GM12875 (cell line): ENCODE results near the gene MLKL.

Experiments
- H3K4me3 ChIP-seq: one replicate; pipeline ENCODE4 v1.5.1; 2011; ENCODE audit warnings: low read depth, low read length, control low read depth
- TF ChIP-seq, protein P1 (sequence below): IDR thresholded peaks from 2 replicates; pipeline ENCODE4 v1.5.1; 2011; ENCODE audit warnings: low read depth, mild to moderate bottlenecking, control low read depth, inconsistent platforms, low read length, moderate library complexity, borderline replicate concordance; ENCODE audit not compliant: insufficient read depth

MLKL gene

DNA sequence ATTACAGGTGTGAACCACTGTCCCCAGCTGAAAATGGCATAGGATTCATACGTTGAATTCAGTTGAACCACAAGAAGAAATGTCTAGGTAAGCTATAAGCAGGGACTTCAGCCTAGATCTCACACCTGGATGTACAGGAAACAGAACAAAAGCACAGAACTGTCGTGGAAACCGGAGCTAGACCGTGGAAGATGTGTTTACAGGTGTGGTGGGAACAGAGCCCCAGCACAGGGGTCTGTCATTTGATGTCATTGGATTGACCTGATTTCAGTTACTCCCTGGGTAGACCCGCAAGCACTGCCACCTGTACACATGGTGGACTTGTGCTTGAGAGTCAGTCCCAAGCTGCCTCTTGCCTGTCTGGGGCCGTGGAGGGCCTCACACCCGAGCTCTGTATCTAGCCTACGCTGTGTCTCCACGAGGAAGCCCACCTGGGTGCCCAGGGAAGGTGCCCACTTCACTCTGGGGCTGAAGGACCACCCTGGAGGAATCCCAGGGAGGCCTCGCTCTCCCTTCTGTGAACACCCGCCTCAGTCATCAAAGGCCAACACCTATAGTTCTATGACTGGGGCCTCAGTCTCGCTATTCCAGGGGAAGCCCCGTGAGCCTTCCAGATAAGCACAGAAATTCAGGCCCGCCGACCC is 32.2 kb upstream of the MLKL start:
- H3K4me3 ChIP-seq: no peak overlapping the region

DNA sequence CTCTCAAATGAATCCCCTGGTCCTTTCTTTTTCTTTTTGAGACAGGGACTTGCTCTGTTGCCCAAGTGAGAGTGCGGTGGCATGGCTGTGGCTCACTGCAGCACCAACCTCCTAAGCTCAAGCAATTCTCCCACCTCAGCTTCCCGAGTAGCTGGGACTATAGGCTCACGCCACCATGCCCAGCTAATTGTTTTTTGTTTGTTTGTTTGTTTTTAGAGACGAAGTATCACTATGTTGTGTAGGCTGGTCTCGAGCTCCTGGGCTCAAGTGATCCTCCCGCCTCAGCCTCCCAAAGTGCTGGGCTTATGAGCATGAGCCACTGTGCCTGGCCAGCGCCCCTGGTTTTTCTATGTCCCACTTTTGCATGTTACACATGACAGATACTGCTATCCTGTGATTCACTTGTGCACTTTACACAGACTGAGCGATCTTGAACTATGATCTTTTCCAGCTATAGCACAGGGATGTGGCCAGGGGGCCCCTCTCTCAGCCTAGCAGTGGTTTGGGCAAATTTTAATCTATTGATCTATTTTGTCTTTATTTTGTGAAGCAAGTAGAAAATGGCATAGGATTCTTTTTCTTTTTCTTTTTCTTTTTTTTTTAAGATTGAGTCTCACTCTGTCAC is 31.3 kb upstream of the MLKL start:
- TF ChIP-seq, protein P1, sequence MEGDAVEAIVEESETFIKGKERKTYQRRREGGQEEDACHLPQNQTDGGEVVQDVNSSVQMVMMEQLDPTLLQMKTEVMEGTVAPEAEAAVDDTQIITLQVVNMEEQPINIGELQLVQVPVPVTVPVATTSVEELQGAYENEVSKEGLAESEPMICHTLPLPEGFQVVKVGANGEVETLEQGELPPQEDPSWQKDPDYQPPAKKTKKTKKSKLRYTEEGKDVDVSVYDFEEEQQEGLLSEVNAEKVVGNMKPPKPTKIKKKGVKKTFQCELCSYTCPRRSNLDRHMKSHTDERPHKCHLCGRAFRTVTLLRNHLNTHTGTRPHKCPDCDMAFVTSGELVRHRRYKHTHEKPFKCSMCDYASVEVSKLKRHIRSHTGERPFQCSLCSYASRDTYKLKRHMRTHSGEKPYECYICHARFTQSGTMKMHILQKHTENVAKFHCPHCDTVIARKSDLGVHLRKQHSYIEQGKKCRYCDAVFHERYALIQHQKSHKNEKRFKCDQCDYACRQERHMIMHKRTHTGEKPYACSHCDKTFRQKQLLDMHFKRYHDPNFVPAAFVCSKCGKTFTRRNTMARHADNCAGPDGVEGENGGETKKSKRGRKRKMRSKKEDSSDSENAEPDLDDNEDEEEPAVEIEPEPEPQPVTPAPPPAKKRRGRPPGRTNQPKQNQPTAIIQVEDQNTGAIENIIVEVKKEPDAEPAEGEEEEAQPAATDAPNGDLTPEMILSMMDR: no peak
- no peak overlapping the region for H3K4me3 ChIP-seq

More for the DNA sequence above, 32.2 kb upstream of the MLKL start:
- TF ChIP-seq, protein P1: no peak

DNA sequence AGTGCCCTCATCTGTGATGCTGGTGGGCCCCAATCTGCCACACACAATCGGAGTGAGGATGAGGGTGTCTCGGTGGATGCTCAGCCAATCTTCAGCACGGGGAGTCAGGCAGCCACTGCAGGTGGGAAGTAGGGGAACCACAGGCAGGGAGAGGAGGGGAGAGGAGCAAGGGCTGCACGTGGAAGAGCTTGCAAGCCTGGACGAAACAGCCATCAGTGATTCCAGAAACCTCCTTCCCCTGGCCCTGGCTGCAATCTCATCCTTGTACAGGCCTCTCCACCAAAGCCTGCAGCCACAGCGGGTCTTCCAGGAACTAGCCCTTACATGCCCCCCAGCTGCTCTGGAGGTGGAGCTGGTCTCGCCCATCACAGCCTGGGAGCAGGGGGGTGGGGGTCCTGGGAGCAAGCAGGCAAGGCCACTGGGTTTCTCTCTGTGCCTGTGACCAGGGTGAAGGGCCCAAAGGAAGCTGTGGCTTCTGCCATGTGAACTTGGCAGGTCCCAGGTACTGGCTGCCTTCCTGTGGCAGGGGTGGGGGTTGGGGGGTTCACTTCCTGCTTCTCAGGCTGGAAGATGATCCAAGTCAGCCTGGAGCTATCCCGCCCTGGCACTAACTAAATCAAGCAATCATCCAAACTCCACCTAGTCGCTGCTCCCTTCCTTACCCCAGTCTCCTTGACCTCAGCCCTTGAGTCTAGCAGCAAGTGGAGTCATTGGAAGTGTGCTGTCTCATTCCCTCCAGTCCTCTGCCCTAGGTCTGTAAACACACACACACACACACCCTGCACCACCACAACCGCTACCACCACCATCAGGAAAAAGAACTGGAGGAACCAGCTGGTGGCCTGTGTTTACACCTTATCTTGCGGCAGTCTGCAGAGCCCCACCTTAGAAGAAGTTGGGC is 29.4 kb upstream of the MLKL start:
- TF ChIP-seq, protein P1: no peak
- no peak overlapping the region for H3K4me3 ChIP-seq

DNA sequence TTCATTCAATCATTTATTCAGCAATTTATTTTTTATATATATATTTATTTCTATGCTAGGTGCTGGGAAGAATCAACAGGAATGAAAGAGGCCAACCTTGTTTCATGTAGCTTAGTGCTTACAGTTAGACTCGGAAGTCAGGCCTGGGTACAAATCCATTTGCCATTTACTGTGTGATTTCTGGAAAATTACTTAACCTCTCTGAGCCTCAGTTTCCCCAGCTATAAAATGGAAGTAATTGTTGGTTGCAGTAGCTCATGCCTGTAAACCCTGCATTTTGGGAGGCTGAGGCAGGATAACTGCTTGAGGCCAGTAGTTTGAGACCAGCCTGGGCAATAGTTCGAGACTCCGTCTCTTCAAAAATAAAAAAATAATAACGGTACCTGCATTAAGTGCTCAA is 27.2 kb upstream of the MLKL start:
- no peak overlapping the region for H3K4me3 ChIP-seq
- TF ChIP-seq, protein P1: no peak

DNA sequence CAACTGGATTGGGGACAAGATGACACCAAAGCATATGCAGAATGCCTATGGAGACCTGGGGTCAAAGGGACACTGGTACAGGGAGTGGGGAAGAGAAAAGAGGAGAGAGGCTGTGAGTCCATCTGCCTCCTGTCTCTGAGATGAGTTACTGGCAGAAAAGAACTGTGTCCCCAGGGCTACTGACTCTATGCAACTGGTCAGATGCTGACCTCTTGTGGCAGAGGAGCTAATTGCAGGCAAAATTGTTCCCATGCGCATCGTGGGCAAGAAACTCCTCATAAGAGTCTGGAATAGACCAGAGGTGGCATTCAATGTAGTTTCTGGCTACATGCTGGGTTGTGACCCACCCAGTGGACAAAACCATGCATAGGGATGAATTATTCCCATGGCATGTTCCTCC is 26.1 kb upstream of the MLKL start:
- TF ChIP-seq, protein P1: peak; percentile 71

DNA sequence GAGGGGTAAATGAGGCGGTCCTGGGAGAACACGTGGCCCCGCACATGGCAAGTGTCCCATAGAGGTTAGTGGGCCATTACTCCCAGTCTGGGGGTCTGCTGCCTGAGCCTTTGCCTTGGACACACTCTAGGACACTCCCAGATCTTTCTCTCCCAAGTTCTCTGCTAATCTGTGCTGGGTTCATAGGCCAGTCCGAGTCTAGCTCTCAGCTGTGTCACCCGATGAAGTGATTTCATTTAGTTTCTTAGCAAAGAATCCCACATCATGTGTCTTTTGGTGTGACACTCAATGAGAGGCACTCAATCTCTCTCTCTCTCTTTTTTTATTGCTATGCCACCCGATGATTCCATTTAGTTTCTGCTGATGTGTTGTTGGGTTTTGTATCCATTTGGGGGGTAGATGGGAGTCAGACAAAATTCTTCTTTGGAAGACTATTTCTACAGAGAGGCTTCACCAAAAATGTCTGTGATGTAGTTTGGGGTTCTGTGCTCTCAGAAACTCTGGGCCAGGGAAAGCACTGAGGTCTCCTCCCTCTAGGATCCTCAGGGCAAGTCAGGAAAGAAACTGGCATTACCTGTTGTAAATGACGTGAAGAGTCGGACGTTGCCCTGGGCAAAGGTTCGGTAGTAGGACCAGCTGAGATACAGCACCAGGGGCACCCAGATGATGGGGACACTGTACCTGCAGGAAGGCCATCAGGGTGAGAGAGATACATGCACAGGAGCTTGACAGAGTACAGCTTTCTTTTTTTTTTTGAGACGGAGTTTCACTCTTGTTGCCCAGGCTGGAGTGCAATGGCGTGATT is 25.2 kb upstream of the MLKL start:
- no peak overlapping the region for H3K4me3 ChIP-seq
- TF ChIP-seq, protein P1: no peak

More for the DNA sequence above, 26.1 kb upstream of the MLKL start:
- no peak overlapping the region for H3K4me3 ChIP-seq
